ENCODE data around the gene CHRNA1. TPM values are rescaled to one million over a fixed set of nuclear protein-coding genes. Genes with fewer than 3 reads are reported as not detected.

CHRNA1 gene
- total and polyA plus RNA-seq, 2 experiments from 2014 or later, result not detected

GRCh38 chr2:174805803-174806202, 41.5 kb upstream of the CHRNA1 start:
- peaks cover 7% of the 10 kb centered on the region for H3K4me1 ChIP-seq (ENCODE audit: insufficient read depth)
- H3K36me3 ChIP-seq (ENCODE audit: insufficient read depth), result peaks cover 8% of the 10 kb centered on the region
- H3K79me2 ChIP-seq (replicated peaks; ENCODE audit: insufficient read depth), result no peaks in the 10 kb centered on the region
- no peak overlapping the region for H3K27ac ChIP-seq (ENCODE audit: low read depth)
- no peak overlapping the region for H3K4me2 ChIP-seq
- no peaks in the 10 kb centered on the region for H3F3A ChIP-seq (replicated peaks; ENCODE audit: low read depth)
- H3K4me3 ChIP-seq, result no peak overlapping the region
- H3K27me3 Mint-ChIP-seq (ENCODE audit: insufficient read depth, low read depth, poor library complexity), result no peaks in the 10 kb centered on the region
- H3K9me2 ChIP-seq (ENCODE audit: insufficient read depth), result no peaks in the 10 kb centered on the region
- TF ChIP-seq JUNB (IDR thresholded peaks at IDR 0.05; ENCODE audit: unreplicated experiment) (no peak), CREB1 (CRISPR knock-in tag; IDR thresholded peaks at IDR 0.05; ENCODE audit: low read depth) (no peak), EZH2 (IDR thresholded peaks at IDR 0.05; ENCODE audit: low read depth, unreplicated experiment) (no peak), EZH2phosphoT487 (IDR thresholded peaks at IDR 0.05; ENCODE audit: unreplicated experiment) (no peak), ZNF331 (CRISPR knock-in tag; IDR thresholded peaks at IDR 0.05; ENCODE audit: low read depth) (no peak), ZNF114 (CRISPR knock-in tag; IDR thresholded peaks at IDR 0.05) (no peak), POLR2AphosphoS5 (IDR thresholded peaks at IDR 0.05; ENCODE audit: low read depth) (no peak)
- TF ChIP-seq, protein P1, sequence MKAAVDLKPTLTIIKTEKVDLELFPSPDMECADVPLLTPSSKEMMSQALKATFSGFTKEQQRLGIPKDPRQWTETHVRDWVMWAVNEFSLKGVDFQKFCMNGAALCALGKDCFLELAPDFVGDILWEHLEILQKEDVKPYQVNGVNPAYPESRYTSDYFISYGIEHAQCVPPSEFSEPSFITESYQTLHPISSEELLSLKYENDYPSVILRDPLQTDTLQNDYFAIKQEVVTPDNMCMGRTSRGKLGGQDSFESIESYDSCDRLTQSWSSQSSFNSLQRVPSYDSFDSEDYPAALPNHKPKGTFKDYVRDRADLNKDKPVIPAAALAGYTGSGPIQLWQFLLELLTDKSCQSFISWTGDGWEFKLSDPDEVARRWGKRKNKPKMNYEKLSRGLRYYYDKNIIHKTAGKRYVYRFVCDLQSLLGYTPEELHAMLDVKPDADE (IDR thresholded peaks at IDR 0.05), result no peak
- TF ChIP-seq, protein P2, sequence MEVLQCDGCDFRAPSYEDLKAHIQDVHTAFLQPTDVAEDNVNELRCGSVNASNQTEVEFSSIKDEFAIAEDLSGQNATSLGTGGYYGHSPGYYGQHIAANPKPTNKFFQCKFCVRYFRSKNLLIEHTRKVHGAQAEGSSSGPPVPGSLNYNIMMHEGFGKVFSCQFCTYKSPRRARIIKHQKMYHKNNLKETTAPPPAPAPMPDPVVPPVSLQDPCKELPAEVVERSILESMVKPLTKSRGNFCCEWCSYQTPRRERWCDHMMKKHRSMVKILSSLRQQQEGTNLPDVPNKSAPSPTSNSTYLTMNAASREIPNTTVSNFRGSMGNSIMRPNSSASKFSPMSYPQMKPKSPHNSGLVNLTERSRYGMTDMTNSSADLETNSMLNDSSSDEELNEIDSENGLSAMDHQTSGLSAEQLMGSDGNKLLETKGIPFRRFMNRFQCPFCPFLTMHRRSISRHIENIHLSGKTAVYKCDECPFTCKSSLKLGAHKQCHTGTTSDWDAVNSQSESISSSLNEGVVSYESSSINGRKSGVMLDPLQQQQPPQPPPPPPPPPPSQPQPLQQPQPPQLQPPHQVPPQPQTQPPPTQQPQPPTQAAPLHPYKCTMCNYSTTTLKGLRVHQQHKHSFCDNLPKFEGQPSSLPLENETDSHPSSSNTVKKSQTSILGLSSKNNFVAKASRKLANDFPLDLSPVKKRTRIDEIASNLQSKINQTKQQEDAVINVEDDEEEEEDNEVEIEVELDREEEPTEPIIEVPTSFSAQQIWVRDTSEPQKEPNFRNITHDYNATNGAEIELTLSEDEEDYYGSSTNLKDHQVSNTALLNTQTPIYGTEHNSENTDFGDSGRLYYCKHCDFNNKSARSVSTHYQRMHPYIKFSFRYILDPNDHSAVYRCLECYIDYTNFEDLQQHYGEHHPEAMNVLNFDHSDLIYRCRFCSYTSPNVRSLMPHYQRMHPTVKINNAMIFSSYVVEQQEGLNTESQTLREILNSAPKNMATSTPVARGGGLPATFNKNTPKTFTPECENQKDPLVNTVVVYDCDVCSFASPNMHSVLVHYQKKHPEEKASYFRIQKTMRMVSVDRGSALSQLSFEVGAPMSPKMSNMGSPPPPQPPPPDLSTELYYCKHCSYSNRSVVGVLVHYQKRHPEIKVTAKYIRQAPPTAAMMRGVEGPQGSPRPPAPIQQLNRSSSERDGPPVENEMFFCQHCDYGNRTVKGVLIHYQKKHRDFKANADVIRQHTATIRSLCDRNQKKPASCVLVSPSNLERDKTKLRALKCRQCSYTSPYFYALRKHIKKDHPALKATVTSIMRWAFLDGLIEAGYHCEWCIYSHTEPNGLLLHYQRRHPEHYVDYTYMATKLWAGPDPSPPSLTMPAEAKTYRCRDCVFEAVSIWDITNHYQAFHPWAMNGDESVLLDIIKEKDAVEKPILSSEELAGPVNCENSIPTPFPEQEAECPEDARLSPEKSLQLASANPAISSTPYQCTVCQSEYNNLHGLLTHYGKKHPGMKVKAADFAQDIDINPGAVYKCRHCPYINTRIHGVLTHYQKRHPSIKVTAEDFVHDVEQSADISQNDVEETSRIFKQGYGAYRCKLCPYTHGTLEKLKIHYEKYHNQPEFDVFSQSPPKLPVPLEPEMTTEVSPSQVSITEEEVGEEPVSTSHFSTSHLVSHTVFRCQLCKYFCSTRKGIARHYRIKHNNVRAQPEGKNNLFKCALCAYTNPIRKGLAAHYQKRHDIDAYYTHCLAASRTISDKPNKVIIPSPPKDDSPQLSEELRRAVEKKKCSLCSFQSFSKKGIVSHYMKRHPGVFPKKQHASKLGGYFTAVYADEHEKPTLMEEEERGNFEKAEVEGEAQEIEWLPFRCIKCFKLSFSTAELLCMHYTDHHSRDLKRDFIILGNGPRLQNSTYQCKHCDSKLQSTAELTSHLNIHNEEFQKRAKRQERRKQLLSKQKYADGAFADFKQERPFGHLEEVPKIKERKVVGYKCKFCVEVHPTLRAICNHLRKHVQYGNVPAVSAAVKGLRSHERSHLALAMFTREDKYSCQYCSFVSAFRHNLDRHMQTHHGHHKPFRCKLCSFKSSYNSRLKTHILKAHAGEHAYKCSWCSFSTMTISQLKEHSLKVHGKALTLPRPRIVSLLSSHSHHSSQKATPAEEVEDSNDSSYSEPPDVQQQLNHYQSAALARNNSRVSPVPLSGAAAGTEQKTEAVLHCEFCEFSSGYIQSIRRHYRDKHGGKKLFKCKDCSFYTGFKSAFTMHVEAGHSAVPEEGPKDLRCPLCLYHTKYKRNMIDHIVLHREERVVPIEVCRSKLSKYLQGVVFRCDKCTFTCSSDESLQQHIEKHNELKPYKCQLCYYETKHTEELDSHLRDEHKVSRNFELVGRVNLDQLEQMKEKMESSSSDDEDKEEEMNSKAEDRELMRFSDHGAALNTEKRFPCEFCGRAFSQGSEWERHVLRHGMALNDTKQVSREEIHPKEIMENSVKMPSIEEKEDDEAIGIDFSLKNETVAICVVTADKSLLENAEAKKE (CRISPR knock-in tag; IDR thresholded peaks at IDR 0.05), result no peak
- no peak overlapping the region for H3K27ac Mint-ChIP-seq
- H3K4me3 Mint-ChIP-seq, result no peak overlapping the region
- no peaks in the 10 kb centered on the region for H3K9me3 Mint-ChIP-seq
- ATAC-seq (no peak), DNase-seq (ENCODE audit: low spot score) (no peak)
- no peaks in the 10 kb centered on the region for H3K27me3 ChIP-seq (ENCODE audit: insufficient read depth)
- H4K20me1 ChIP-seq (replicated peaks; ENCODE audit: insufficient read depth), result no peaks in the 10 kb centered on the region
- no peak overlapping the region for H2AFZ ChIP-seq
- H3K4me1 Mint-ChIP-seq, result peaks cover 12% of the 10 kb centered on the region; the same call in 2 of the 3 replicates
- peaks cover 19% of the 10 kb centered on the region; the same call in 2 of the 3 replicates for H3K36me3 Mint-ChIP-seq (ENCODE audit: low read depth)

All from GM23338 (cell line).